ENCODE data around the gene FOXF2. TPM values are rescaled to one million over a fixed set of nuclear protein-coding genes. Genes with fewer than 3 reads are reported as not detected.

FOXF2 gene
- total and polyA plus RNA-seq, 2 of the 4 experiments (the other 2 are of a cell fraction): 2.5 to 16.3 TPM

DNA sequence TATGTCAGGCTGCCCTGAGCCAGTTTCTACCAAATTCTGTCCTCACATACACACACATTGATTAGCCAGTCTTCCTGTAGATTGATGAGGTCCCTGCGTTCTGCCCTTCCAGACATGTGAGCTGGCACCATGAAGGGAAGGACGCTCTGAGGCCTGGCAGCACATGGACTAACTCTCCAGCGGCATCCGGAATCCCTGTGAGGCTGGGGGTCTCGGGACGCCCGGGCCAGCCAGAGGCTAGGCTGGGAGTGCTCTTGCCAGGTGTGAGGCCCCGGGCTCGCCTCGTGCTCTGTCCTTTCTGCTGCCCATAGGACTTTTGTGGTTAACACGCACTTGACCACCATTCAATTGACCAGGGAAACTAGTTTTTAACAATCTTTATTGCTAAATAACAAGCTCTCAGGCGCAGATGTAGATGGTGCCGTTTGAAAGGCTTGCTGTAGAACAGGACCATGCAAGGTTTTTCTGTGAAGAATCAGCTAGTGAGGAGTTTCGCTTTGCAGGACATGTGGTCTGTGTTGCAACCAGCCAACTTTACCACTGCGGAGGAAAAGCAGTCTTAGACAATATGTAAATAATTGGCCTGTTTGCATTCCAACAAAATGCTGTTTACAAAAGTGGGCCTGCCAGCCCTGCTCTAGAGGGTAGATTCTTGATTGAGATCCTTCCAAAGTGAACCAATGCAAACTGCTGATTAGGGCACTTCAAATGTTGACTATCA lies 29.3 kb downstream of the FOXF2 start:
- Histone ChIP-seq H3K79me1 (ENCODE audit: low read depth in 1 of 2, low read length in 2 of 2) (no peaks in the 10 kb centered on the region), H4K91ac (ENCODE audit: insufficient read depth, low read depth, low read length) (peak overlapping the region; percentile 68), H3K36me3 (ENCODE audit: control insufficient read depth, insufficient read depth, low read length) (no peaks in the 10 kb centered on the region), H4K8ac (ENCODE audit: low read depth in 2 of 2, low read length in 2 of 2) (no peak overlapping the region; a peak in 1 of 4 replicates), H3K23ac (ENCODE audit: low read depth, low read length) (no peak overlapping the region), H2BK15ac (ENCODE audit: low read depth, low read length) (no peak overlapping the region), H3K4ac (ENCODE audit: low read depth, low read length) (peak overlapping the region; percentile 56), H2BK120ac (ENCODE audit: low read depth, low read length) (peak overlapping the region; percentile 71), H2AK5ac (ENCODE audit: low read depth, low read length) (no peak overlapping the region), H3K18ac (ENCODE audit: low read depth, low read length) (peak overlapping the region; percentile 34; the same call in 1 of the 2 replicates), H2AK9ac (replicated peaks; ENCODE audit: low read depth, low read length, poor library complexity) (no peak overlapping the region), H2AFZ (replicated peaks; ENCODE audit: low read length, poor library complexity) (no peak overlapping the region), H4K5ac (ENCODE audit: low read depth, low read length) (no peak overlapping the region), H2BK20ac (ENCODE audit: low read depth, low read length) (peak overlapping the region; percentile 80), H3K14ac (replicated peaks; ENCODE audit: low read depth, low read length) (peak overlapping the region; percentile 63; the same call in 1 of the 2 replicates), H3K4me3 (ENCODE audit: insufficient read depth, low read depth, low read length) (no peak overlapping the region), H3K9ac (ENCODE audit: low read depth, low read length) (no peak overlapping the region; the same call in 1 of the 2 replicates), H4K20me1 (ENCODE audit: insufficient read depth, low read length) (no peaks in the 10 kb centered on the region), H2BK5ac (ENCODE audit: low read depth, low read length, poor library complexity, severe bottlenecking) (no peak overlapping the region), H3K9me3 (ENCODE audit: control insufficient read depth, insufficient read depth, low read length) (no peaks in the 10 kb centered on the region), H3K4me1 (ENCODE audit: control insufficient read depth, insufficient read depth, low read length) (peaks cover 6% of the 10 kb centered on the region; the same call in 1 of the 2 replicates), H3K27ac (ENCODE audit: insufficient read depth, low read length) (no peak overlapping the region), H3K9me1 (ENCODE audit: insufficient read depth, low read length) (no peaks in the 10 kb centered on the region), H3K4me2 (ENCODE audit: low read depth, low read length) (peak overlapping the region; percentile 2), H3K56ac (ENCODE audit: extremely low read depth, insufficient read depth, low read length) (no peak overlapping the region), H3K27me3 (ENCODE audit: control insufficient read depth, insufficient read depth, low read length) (peaks cover 3% of the 10 kb centered on the region)
- intact Hi-C loops (cut with micrococcal nuclease) (no loop called here), in situ Hi-C loops (cut with MboI; ENCODE audit: low sequenced_read_pairs) (no loop called here), dilution Hi-C loops (cut with HindIII; ENCODE audit: low sequenced_read_pairs, unreplicated experiment) (no loop called here)
- ATAC-seq (ENCODE audit: low read depth) (peak; percentile 90), DNase-seq (peak; percentile 54)
- BruUV-seq (replicated peaks): no TSS peak
- ChIA-PET CTCF (interaction anchor here (0.7 to 1.2 kb wide), 2 partner anchors 10 to 506 kb away, joined by 3 read pairs; no protein-coding TSS in a partner anchor), POLR2A (ENCODE audit: unreplicated experiment) (no interaction called here)
- WGBS, 2 experiments (ENCODE audit: extremely low coverage in 2 of 2, insufficient read length in 1 of 2): 58% methylated on average over 7 of the region's 15 CpGs; no CpG with 5 or more reads in 1 of the 2 experiments
- TF ChIP-seq NFE2L2 (IDR thresholded peaks at IDR 0.05; ENCODE audit: low read depth, low read length) (no peak), CHD1 (IDR thresholded peaks at IDR 0.05; ENCODE audit: low read depth, low read length) (no peak), MXI1 (IDR thresholded peaks at IDR 0.05; ENCODE audit: borderline replicate concordance, low read depth, low read length) (peak; percentile 16; the same call in 1 of the 2 replicates), POLR2A (IDR thresholded peaks at IDR 0.05; ENCODE audit: low read depth, low read length) (no peak), RCOR1 (IDR thresholded peaks at IDR 0.05; ENCODE audit: insufficient replicate concordance, low read length) (no peak), RAD21 (IDR thresholded peaks at IDR 0.05; ENCODE audit: low read length) (no peak), MAZ (IDR thresholded peaks at IDR 0.05; ENCODE audit: borderline replicate concordance, low read depth, low read length) (no peak), SMC3 (IDR thresholded peaks at IDR 0.05; ENCODE audit: low read depth, low read length) (no peak), CEBPB (IDR thresholded peaks at IDR 0.05; ENCODE audit: low read depth, low read length) (peak; percentile 57), RFX5 (IDR thresholded peaks at IDR 0.05; ENCODE audit: low read depth, low read length) (no peak), MAFK (IDR thresholded peaks at IDR 0.05; ENCODE audit: low read depth, low read length) (no peak), BHLHE40 (IDR thresholded peaks at IDR 0.05; ENCODE audit: low read depth, low read length) (no peak)
- TF ChIP-seq, protein P1, sequence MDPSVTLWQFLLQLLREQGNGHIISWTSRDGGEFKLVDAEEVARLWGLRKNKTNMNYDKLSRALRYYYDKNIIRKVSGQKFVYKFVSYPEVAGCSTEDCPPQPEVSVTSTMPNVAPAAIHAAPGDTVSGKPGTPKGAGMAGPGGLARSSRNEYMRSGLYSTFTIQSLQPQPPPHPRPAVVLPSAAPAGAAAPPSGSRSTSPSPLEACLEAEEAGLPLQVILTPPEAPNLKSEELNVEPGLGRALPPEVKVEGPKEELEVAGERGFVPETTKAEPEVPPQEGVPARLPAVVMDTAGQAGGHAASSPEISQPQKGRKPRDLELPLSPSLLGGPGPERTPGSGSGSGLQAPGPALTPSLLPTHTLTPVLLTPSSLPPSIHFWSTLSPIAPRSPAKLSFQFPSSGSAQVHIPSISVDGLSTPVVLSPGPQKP (IDR thresholded peaks at IDR 0.05; ENCODE audit: borderline replicate concordance, low read depth, low read length): no peak
- TF ChIP-seq, protein P2, sequence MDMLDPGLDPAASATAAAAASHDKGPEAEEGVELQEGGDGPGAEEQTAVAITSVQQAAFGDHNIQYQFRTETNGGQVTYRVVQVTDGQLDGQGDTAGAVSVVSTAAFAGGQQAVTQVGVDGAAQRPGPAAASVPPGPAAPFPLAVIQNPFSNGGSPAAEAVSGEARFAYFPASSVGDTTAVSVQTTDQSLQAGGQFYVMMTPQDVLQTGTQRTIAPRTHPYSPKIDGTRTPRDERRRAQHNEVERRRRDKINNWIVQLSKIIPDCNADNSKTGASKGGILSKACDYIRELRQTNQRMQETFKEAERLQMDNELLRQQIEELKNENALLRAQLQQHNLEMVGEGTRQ (IDR thresholded peaks at IDR 0.05; ENCODE audit: low read depth, low read length): peak; percentile 46; the same call in 1 of the 2 replicates
- TF ChIP-seq, protein P3, sequence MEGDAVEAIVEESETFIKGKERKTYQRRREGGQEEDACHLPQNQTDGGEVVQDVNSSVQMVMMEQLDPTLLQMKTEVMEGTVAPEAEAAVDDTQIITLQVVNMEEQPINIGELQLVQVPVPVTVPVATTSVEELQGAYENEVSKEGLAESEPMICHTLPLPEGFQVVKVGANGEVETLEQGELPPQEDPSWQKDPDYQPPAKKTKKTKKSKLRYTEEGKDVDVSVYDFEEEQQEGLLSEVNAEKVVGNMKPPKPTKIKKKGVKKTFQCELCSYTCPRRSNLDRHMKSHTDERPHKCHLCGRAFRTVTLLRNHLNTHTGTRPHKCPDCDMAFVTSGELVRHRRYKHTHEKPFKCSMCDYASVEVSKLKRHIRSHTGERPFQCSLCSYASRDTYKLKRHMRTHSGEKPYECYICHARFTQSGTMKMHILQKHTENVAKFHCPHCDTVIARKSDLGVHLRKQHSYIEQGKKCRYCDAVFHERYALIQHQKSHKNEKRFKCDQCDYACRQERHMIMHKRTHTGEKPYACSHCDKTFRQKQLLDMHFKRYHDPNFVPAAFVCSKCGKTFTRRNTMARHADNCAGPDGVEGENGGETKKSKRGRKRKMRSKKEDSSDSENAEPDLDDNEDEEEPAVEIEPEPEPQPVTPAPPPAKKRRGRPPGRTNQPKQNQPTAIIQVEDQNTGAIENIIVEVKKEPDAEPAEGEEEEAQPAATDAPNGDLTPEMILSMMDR (conservative IDR thresholded peaks at IDR 0.05; ENCODE audit: low read depth, low read length): no peak

Measured in IMR-90 (cell line).